Tibial nerve (tissue), 4 donors: ENCODE results near the gene ARHGEF4.

Experiments used
- CTCF ChIP-seq, 5 experiments: fragments of 200-600 bp in 3 of 5; fragments of 450-650 bp in 2 of 5; sonication (generic) in 3 of 5; IDR thresholded peaks; one replicate each; pipeline ENCODE4 v1.5.1; 2016 to 2019; ENCODE audit warnings: antibody characterized with exemption in 5 of 5, mild to moderate bottlenecking in 3 of 5, moderate library complexity in 2 of 5
- EP300 ChIP-seq, 2 donors: sonication (generic); formaldehyde crosslinking; IDR thresholded peaks; one replicate each; pipeline ENCODE4 v1.6.1; 2017; ENCODE audit warnings: antibody characterized with exemption in 2 of 2, mild to moderate bottlenecking in 1 of 2

GRCh38 chr2:130891966-130892365, 55.3 kb downstream of the ARHGEF4 start:
- TF ChIP-seq CTCF (IDR thresholded peaks at IDR 0.05) (no peak), EP300 (IDR thresholded peaks at IDR 0.05) (no peak)
